MM.1S (cell line): Measurements from ENCODE around the gene CHST15.
"Not testable (repeated sequence)": the region's sequence is repeated elsewhere in the genome, so short reads cannot be mapped to it uniquely, and the experiment has no call there.

Source experiments
- DNase-seq: peaks from one replicate; pipeline ENCODE4 v3.0.0-alpha.2; 2015
- H2AFZ ChIP-seq: fragments of 300-600 bp; sonication (generic); 2 replicates; pipeline ENCODE4 v1.6.0; 2016; ENCODE audit warnings: antibody characterized with exemption, low read length
- H3F3A ChIP-seq: fragments of 300-600 bp; sonication (generic); 2 replicates; pipeline ENCODE4 v1.6.1; 2016; ENCODE audit warnings: mild to moderate bottlenecking, antibody characterized with exemption, low read length, moderate library complexity, mixed read lengths; ENCODE audit not compliant: insufficient read depth
- H3K27ac ChIP-seq: fragments of 300-600 bp; sonication (generic); 2 replicates; pipeline ENCODE4 v1.5.1; 2016; ENCODE audit warnings: mild to moderate bottlenecking, low read length
- H3K27me3 ChIP-seq: fragments of 300-600 bp; sonication (generic); replicated peaks from 2 replicates; pipeline ENCODE4 v1.6.0; 2016; ENCODE audit warnings: low read length; ENCODE audit not compliant: insufficient read depth
- H3K36me3 ChIP-seq: fragments of 300-600 bp; sonication (generic); replicated peaks from 2 replicates; pipeline ENCODE4 v1.6.1; 2016; ENCODE audit warnings: mild to moderate bottlenecking, low read length, mixed read lengths; ENCODE audit not compliant: insufficient read depth
- H3K4me1 ChIP-seq: fragments of 300-600 bp; sonication (generic); 2 replicates; pipeline ENCODE4 v1.6.1; 2016; ENCODE audit warnings: low read length, mixed read lengths
- H3K4me2 ChIP-seq: fragments of 300-600 bp; sonication (generic); 2 replicates; pipeline ENCODE4 v1.6.0; 2016; ENCODE audit warnings: low read depth, low read length
- H3K4me3 ChIP-seq: fragments of 300-600 bp; sonication (generic); 2 replicates; pipeline ENCODE4 v1.5.1; 2016; ENCODE audit warnings: low read length, mixed read lengths
- H3K79me2 ChIP-seq: fragments of 300-600 bp; sonication (generic); 2 replicates; pipeline ENCODE4 v1.6.1; 2016; ENCODE audit warnings: mixed run types, low read length, mixed read lengths
- H3K9ac ChIP-seq: fragments of 300-600 bp; sonication (generic); 2 replicates; pipeline ENCODE4 v1.6.1; 2016; ENCODE audit warnings: low read length, mixed read lengths
- H3K9me2 ChIP-seq: fragments of 300-600 bp; sonication (generic); replicated peaks from 2 replicates; pipeline ENCODE4 v1.6.1; 2016; ENCODE audit warnings: mild to moderate bottlenecking, low read length, mixed read lengths; ENCODE audit not compliant: insufficient read depth
- H3K9me3 ChIP-seq: fragments of 300-600 bp; sonication (generic); replicated peaks from 2 replicates; pipeline ENCODE4 v1.6.1; 2016; ENCODE audit warnings: mild to moderate bottlenecking, low read length, mixed read lengths; ENCODE audit not compliant: insufficient read depth
- H4K20me1 ChIP-seq: fragments of 300-600 bp; sonication (generic); 2 replicates; pipeline ENCODE4 v1.6.1; 2016; ENCODE audit warnings: mild to moderate bottlenecking, low read length, moderate library complexity, mixed read lengths; ENCODE audit not compliant: insufficient read depth
- EZH2 ChIP-seq: fragments of 300-600 bp; sonication (generic); optimal IDR thresholded peaks from 2 replicates; pipeline ENCODE3; 2017; ENCODE audit warnings: low read depth, mild to moderate bottlenecking, antibody characterized with exemption, low read length, mixed read lengths
- EZH2phosphoT487 ChIP-seq: fragments of 300-600 bp; sonication (generic); IDR thresholded peaks from 2 replicates; pipeline ENCODE4 v1.6.1; 2018; ENCODE audit warnings: antibody characterized with exemption, low read length
- TF ChIP-seq, protein P1 (sequence below): fragments of 300-600 bp; sonication (generic); IDR thresholded peaks from 2 replicates; pipeline ENCODE4 v1.5.1; 2016; ENCODE audit warnings: antibody characterized with exemption, low read length, mixed read lengths

CHST15 gene

DNA sequence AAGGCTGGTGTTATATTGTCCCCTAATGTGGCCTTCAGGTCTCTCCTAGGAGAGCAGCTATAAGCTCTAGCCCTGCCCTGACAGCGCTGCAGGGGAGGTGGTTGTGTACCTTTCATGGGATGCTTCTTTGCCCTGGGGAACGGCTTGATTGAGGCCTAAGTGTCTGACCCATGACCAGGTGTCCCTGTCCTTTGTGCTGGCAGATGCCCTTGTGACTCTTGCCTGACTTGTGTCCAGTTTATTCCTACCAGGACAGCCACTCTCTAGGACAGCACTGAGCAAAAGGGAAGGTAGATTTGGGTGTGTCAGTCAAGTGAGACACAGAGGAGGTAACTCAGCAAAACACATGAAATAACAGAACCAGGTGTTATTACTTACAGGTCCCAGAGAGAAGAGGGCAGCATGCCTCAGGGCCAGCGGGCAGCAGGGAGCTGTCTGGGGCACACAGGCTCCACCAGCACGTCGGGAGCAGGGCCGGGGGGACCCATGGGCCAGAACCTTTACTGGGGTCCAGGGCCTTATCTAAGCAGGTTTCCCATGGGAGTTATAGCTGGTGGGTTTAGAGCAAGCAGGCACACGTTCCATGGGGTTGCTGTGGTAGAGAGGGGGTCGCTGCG, 10.7 kb upstream of the CHST15 start:
- no peaks in the 10 kb centered on the region for H3K27me3 ChIP-seq
- H3K9me2 ChIP-seq, result no peaks in the 10 kb centered on the region
- no peak overlapping the region for H2AFZ ChIP-seq
- no peaks in the 10 kb centered on the region for H3K36me3 ChIP-seq
- peak overlapping the region; percentile 96 for H3K4me2 ChIP-seq
- no peak overlapping the region for H3K9ac ChIP-seq
- no peaks in the 10 kb centered on the region for H3K9me3 ChIP-seq
- no peak for TF ChIP-seq EZH2phosphoT487
- TF ChIP-seq, protein P1, sequence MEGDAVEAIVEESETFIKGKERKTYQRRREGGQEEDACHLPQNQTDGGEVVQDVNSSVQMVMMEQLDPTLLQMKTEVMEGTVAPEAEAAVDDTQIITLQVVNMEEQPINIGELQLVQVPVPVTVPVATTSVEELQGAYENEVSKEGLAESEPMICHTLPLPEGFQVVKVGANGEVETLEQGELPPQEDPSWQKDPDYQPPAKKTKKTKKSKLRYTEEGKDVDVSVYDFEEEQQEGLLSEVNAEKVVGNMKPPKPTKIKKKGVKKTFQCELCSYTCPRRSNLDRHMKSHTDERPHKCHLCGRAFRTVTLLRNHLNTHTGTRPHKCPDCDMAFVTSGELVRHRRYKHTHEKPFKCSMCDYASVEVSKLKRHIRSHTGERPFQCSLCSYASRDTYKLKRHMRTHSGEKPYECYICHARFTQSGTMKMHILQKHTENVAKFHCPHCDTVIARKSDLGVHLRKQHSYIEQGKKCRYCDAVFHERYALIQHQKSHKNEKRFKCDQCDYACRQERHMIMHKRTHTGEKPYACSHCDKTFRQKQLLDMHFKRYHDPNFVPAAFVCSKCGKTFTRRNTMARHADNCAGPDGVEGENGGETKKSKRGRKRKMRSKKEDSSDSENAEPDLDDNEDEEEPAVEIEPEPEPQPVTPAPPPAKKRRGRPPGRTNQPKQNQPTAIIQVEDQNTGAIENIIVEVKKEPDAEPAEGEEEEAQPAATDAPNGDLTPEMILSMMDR, result no peak
- TF ChIP-seq EZH2, result no peak
- H3K79me2 ChIP-seq, result peaks cover 18% of the 10 kb centered on the region
- H3F3A ChIP-seq, result peaks cover 26% of the 10 kb centered on the region
- peak overlapping the region; percentile 98; the same call in 1 of the 2 replicates for H3K27ac ChIP-seq
- H3K4me1 ChIP-seq, result peaks cover 54% of the 10 kb centered on the region
- H3K4me3 ChIP-seq, result 0 out of 2 replicates have a peak overlapping the region, but pooled peaks have one; percentile 62
- DNase-seq, result no peak
- H4K20me1 ChIP-seq, result no peaks in the 10 kb centered on the region

- H3K4me1 ChIP-seq, result peaks cover 36% of the 10 kb centered on the region
- no peaks in the 10 kb centered on the region for H3K27me3 ChIP-seq
- no peak overlapping the region for H3K4me2 ChIP-seq
- H3K9me3 ChIP-seq, result no peaks in the 10 kb centered on the region
- no peak overlapping the region for H3K27ac ChIP-seq
- peaks cover 17% of the 10 kb centered on the region for H3F3A ChIP-seq
- no peaks in the 10 kb centered on the region for H4K20me1 ChIP-seq
- no peaks in the 10 kb centered on the region for H3K36me3 ChIP-seq
- H3K79me2 ChIP-seq, result peaks cover 18% of the 10 kb centered on the region
- no peak overlapping the region for H2AFZ ChIP-seq
- H3K9ac ChIP-seq, result no peak overlapping the region
- no peak for DNase-seq
- no peak overlapping the region for H3K4me3 ChIP-seq
- H3K9me2 ChIP-seq, result no peaks in the 10 kb centered on the region
- TF ChIP-seq EZH2phosphoT487 (no peak), EZH2 (no peak)
- TF ChIP-seq, protein P1, result no peak
Measured at GRCh38 chr10:124101351-124101750, 8.0 kb upstream of the CHST15 start.

GRCh38 chr10:124100651-124101050, 7.3 kb upstream of the CHST15 start:
- H3K36me3 ChIP-seq, H3K27ac ChIP-seq, H3K9me3 ChIP-seq, DNase-seq, H2AFZ ChIP-seq, H4K20me1 ChIP-seq, H3K4me3 ChIP-seq, H3K9ac ChIP-seq, H3K4me2 ChIP-seq, H3K9me2 ChIP-seq, H3F3A ChIP-seq, H3K27me3 ChIP-seq: not testable (repeated sequence)
- H3K79me2 ChIP-seq, result peaks cover 18% of the 10 kb centered on the region
- H3K4me1 ChIP-seq, result peaks cover 31% of the 10 kb centered on the region

DNA sequence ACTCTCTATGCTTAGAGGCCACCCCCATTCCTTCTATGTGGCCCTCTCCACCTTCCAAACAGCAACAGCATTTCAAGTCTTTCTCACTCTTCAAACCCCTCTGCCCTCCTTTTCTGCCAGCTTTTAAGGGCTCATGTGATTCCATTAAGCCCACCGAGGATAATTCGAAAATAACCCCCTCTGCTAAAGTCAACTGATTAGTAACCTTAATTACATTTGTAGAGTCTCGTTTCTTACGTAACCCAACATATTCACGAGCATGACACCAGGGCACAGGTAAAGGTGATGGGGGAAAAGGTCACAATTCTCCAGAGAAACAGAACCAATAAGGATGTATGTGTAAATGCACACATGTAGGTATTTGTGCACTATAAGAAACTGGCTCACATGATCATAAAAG, 6.7 kb upstream of the CHST15 start:
- peaks cover 29% of the 10 kb centered on the region for H3K4me1 ChIP-seq
- no peak overlapping the region for H3K27ac ChIP-seq
- no peaks in the 10 kb centered on the region for H3K36me3 ChIP-seq
- no peaks in the 10 kb centered on the region for H3K9me3 ChIP-seq
- no peaks in the 10 kb centered on the region for H4K20me1 ChIP-seq
- no peak overlapping the region for H3K9ac ChIP-seq
- no peak overlapping the region for H2AFZ ChIP-seq
- H3K4me2 ChIP-seq, result no peak overlapping the region
- no peaks in the 10 kb centered on the region for H3K27me3 ChIP-seq
- TF ChIP-seq EZH2phosphoT487 (no peak), EZH2 (no peak)
- TF ChIP-seq, protein P1, result no peak
- no peak overlapping the region for H3K4me3 ChIP-seq
- peaks cover 16% of the 10 kb centered on the region for H3K79me2 ChIP-seq
- DNase-seq, result no peak
- H3F3A ChIP-seq, result peaks cover 7% of the 10 kb centered on the region
- H3K9me2 ChIP-seq, result no peaks in the 10 kb centered on the region
